Adipocyte (in vitro differentiated cells): ENCODE data around the gene CASZ1.

Experiments used
- DNase-seq: peaks from one replicate; pipeline ENCODE4 v3.0.0-alpha.2; 2015; ENCODE audit warnings: low read depth
- H3K27me3 ChIP-seq: replicated peaks from 2 replicates; pipeline ENCODE4 v1.7.0; 2013; ENCODE audit warnings: mild to moderate bottlenecking, low read length, moderate library complexity; ENCODE audit not compliant: control insufficient read depth, insufficient read depth
- H3K36me3 ChIP-seq: 2 replicates; pipeline ENCODE4 v1.7.0; 2013; ENCODE audit warnings: low read length, mild to moderate bottlenecking, moderate library complexity; ENCODE audit not compliant: control insufficient read depth, insufficient read depth, severe bottlenecking
- H3K4me1 ChIP-seq: 2 replicates; pipeline ENCODE4 v1.7.0; 2013; ENCODE audit warnings: mild to moderate bottlenecking, low read length, moderate library complexity; ENCODE audit not compliant: control insufficient read depth, insufficient read depth
- H3K4me3 ChIP-seq: 2 replicates; pipeline ENCODE4 v1.7.0; 2013; ENCODE audit warnings: mild to moderate bottlenecking, low read length, moderate library complexity
- H3K9ac ChIP-seq: 2 replicates; pipeline ENCODE4 v1.7.0; 2013; ENCODE audit warnings: mild to moderate bottlenecking, low read length, moderate library complexity
- H3K9me3 ChIP-seq: 2 replicates; pipeline ENCODE4 v1.7.0; 2013; ENCODE audit warnings: mild to moderate bottlenecking, low read length, moderate library complexity; ENCODE audit not compliant: control insufficient read depth

The CASZ1 gene

GRCh38 chr1:10693497-10694273 is 102.8 kb downstream of the CASZ1 start:
- DNase-seq: peak; percentile 75
- Histone ChIP-seq H3K9me3 (no peaks in the 10 kb centered on the region), H3K9ac (no peak overlapping the region), H3K36me3 (no peaks in the 10 kb centered on the region), H3K4me3 (peak overlapping the region; percentile 77), H3K27me3 (peaks cover 40% of the 10 kb centered on the region), H3K4me1 (no peaks in the 10 kb centered on the region)

DNA sequence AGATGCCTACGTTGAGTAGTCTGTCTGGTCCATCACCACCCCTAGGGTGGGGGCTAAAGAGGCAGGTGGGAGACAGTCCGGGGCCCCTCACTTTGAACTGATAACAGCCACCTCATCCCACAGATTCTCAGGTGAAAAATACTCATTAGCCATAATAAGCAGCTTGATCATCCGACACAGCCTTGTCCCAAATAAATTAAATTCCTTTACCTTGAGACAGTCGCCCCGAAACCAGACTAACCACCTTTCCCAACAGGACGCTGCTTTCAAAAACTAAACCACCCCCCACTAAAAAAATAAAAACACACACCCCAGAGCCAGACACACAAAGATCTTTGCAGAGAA is 103.3 kb downstream of the CASZ1 start:
- H3K4me1 ChIP-seq: no peaks in the 10 kb centered on the region
- H3K9me3 ChIP-seq: no peaks in the 10 kb centered on the region
- H3K4me3 ChIP-seq: no peak overlapping the region
- no peak overlapping the region for H3K9ac ChIP-seq
- DNase-seq: no peak
- peaks cover 35% of the 10 kb centered on the region for H3K27me3 ChIP-seq
- H3K36me3 ChIP-seq: no peaks in the 10 kb centered on the region

DNA sequence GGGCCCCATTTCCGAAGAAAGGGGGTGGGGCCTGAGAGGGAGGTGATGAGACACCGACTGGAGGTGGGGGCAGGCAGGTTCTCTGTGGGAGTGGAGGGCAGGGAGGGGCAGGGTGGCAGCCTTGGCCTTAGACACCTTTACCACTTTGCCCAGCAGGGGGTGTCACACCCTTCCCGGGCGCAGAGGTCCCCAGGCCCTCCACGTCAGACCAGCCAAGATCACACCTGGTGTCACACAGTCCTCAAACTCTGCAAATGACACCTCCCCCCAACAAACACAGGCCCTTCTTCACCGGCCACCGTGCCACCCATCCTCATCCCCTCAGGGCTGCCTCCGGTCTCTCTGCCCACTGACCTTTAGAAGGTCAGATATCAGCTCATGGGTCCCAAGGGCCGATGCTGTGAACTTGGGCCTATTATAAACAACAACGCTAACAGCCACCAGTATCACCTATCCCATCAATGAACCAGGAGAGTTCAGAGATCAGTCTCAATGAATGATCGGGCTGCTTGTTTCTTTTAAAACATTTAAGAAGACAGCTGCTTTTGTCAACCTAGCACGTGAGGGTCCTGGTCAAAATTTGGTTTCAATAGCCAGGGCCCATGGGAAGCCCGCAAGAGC is 103.9 kb downstream of the CASZ1 start:
- DNase-seq: no peak
- Histone ChIP-seq H3K36me3 (no peaks in the 10 kb centered on the region), H3K4me1 (no peaks in the 10 kb centered on the region), H3K27me3 (peaks cover 32% of the 10 kb centered on the region), H3K9ac (no peak overlapping the region), H3K4me3 (no peak overlapping the region), H3K9me3 (no peaks in the 10 kb centered on the region)

GRCh38 chr1:10691740-10692125 is 104.7 kb downstream of the CASZ1 start:
- Histone ChIP-seq H3K36me3 (no peaks in the 10 kb centered on the region), H3K4me1 (no peaks in the 10 kb centered on the region), H3K9ac (no peak overlapping the region), H3K27me3 (peaks cover 24% of the 10 kb centered on the region), H3K9me3 (no peaks in the 10 kb centered on the region), H3K4me3 (no peak overlapping the region)
- no peak for DNase-seq

GRCh38 chr1:10691075-10691739 is 105.2 kb downstream of the CASZ1 start:
- no peaks in the 10 kb centered on the region for H3K36me3 ChIP-seq

GRCh38 chr1:10690484-10690883 is 106.0 kb downstream of the CASZ1 start:
- H3K4me3 ChIP-seq: no peak overlapping the region
- no peaks in the 10 kb centered on the region for H3K36me3 ChIP-seq
- H3K9me3 ChIP-seq: no peaks in the 10 kb centered on the region
- no peaks in the 10 kb centered on the region for H3K4me1 ChIP-seq
- peaks cover 12% of the 10 kb centered on the region for H3K27me3 ChIP-seq
- no peak for DNase-seq
- no peak overlapping the region for H3K9ac ChIP-seq

More at GRCh38 chr1:10691075-10691739, 105.2 kb downstream of the CASZ1 start:
- H3K4me1 ChIP-seq: no peaks in the 10 kb centered on the region
- no peak overlapping the region for H3K4me3 ChIP-seq
- no peak for DNase-seq
- no peaks in the 10 kb centered on the region for H3K9me3 ChIP-seq
- H3K27me3 ChIP-seq: peaks cover 19% of the 10 kb centered on the region
- no peak overlapping the region for H3K9ac ChIP-seq

DNA sequence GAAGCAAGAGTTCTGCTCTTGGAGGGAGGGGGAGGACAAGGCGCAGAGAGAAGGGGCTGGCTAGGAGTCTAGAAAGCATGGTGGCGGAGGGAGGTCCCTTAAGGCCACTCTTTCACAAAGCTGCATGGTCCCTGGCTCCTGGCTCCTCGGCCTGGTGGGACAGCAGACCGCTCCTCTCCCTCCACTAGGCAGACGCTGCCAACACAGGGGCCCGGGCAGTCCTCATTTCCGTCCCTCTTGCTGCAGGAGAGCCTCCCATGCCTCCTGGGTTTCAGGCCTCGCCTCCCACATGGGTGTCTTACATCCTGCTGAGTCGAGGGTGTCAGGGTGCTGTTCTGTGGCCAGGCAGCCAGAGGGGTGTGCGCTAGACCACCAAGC is 108.0 kb downstream of the CASZ1 start:
- no peaks in the 10 kb centered on the region for H3K9me3 ChIP-seq
- DNase-seq: no peak
- no peaks in the 10 kb centered on the region for H3K4me1 ChIP-seq
- peaks cover 17% of the 10 kb centered on the region for H3K27me3 ChIP-seq
- no peak overlapping the region for H3K4me3 ChIP-seq
- no peak overlapping the region for H3K9ac ChIP-seq
- H3K36me3 ChIP-seq: no peaks in the 10 kb centered on the region

DNA sequence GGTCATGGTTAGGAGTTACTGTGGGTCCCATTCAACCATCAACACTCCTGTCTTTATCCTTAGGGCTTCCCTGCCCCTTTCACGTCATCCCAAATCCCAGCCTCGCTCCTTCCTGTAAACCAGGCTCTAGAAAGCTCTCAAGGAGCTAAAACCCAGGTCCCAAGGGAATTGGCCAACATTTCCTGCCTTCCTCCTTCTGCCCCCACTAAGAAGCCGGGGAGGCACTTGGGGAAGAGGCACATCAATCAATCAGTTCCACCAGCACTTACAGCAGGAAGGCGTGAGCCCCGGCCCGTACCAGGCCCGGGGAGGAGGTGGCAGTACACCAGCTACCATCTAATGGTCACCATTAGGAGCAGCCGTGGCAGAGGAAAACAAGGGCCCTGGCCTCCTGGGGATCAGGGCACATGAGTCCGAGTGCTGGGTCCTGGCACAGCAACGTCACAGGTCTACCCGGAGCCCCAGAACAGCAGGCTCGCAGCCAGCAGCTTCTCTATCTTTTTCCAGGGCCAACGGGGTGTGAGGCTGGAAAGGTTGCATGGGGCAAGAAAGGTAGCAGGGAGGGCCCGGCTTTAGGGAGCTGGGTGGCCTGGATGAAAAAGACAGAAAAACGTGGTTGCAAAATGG is 108.6 kb downstream of the CASZ1 start:
- H3K9me3 ChIP-seq: no peaks in the 10 kb centered on the region
- H3K9ac ChIP-seq: no peak overlapping the region
- no peaks in the 10 kb centered on the region for H3K4me1 ChIP-seq
- H3K4me3 ChIP-seq: no peak overlapping the region
- H3K36me3 ChIP-seq: no peaks in the 10 kb centered on the region
- H3K27me3 ChIP-seq: peaks cover 19% of the 10 kb centered on the region
- peak; percentile 47 for DNase-seq

GRCh38 chr1:10687251-10687651 is 109.2 kb downstream of the CASZ1 start:
- Histone ChIP-seq H3K4me1 (no peaks in the 10 kb centered on the region), H3K9ac (no peak overlapping the region), H3K27me3 (peaks cover 20% of the 10 kb centered on the region), H3K4me3 (no peak overlapping the region), H3K9me3 (no peaks in the 10 kb centered on the region), H3K36me3 (no peaks in the 10 kb centered on the region)
- DNase-seq: no peak

- Histone ChIP-seq H3K4me1 (no peaks in the 10 kb centered on the region), H3K27me3 (peaks cover 22% of the 10 kb centered on the region), H3K4me3 (no peak overlapping the region), H3K36me3 (no peaks in the 10 kb centered on the region), H3K9ac (no peak overlapping the region), H3K9me3 (no peaks in the 10 kb centered on the region)
- no peak for DNase-seq
These were observed 109.9 kb downstream of the CASZ1 start for GRCh38 chr1:10686404-10687040.
